ENCODE measurements around the gene UIMC1.

DNA sequence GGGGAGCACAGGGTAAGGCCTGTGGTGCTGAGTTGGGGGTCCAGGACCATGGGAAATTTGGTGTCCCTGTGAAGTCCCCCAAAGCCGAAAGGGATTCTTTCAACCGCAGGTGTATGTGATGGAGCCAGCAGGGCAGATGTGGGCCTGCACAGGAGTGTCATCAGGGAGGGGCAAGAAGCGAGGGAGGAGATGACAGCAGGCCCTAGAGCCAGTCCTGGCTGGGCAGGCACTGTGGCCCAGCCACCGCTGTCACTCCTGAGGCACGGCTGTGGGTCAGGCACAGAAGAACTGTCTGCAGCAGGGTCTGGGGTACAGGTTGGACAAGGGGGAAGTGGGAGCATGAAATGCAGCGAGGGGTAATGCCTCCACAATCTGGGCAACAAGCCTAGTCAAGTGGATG is 112.3 kb downstream of the UIMC1 start:
- TF ChIP-seq CTCF (IDR thresholded peaks at IDR 0.05; ENCODE audit: insufficient read depth, low read length, poor library complexity, severe bottlenecking) = no peak
- no peak for TF ChIP-seq EZH2phosphoT487 (conservative IDR thresholded peaks at IDR 0.05; ENCODE audit: low read length)

Data from SU-DHL-6 (cell line).